GM19455 (cell line): ENCODE results near the gene IDE.
A peak's percentile ranks its signal among the peaks of the same experiment; 100 is the strongest.
"Not testable (repeated sequence)": the region's sequence is repeated elsewhere in the genome, so short reads cannot be mapped to it uniquely, and the experiment has no call there.

Source experiments
- ATAC-seq: cut with Tn5 transposase; IDR thresholded peaks from one replicate; pipeline ENCODE4 v1.9.1; 2021; ENCODE audit not compliant: unreplicated experiment

IDE gene

DNA sequence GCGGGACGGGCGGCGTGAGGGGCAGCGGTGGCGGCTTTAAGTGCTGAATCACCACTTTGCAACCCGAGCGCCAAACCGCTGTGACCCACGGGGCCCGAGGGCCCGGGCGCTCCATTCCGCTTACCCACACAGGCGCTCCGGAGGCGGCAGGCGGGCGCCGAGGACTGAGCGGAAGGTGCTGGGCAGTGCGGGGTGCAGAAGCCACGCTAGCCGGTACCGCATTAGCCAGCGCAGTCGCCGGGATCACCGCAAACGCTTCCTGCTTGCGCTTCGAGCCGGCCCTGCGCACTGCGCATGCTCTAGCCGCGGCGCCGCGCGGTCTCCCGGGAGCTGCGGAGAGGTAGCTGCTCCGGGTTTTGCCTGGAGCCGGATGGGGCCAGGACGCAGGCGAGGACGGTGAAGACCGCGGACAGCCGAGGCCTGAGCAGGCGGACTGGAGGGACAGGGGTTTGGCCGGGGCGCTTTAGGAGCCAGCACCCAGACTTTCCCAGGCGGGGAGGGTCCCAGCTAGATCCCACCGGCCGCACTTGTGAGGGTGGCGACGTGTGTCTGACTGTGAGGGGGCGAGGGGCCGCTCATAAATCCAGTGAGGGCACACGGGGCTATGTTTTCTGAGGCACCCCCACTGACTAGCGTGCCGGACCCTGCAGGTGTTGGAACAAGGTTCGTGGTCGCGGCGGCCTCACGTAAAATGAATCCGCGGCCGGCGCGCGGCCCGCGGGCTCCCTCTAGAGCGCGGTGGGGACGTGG lies at the start of gene IDE:
Gene IDE (minus strand): TSS at position 296 of the 750 bp plus-strand sequence. CDS start 74 bp downstream, at position 222.
- peak; percentile 66 for ATAC-seq

DNA sequence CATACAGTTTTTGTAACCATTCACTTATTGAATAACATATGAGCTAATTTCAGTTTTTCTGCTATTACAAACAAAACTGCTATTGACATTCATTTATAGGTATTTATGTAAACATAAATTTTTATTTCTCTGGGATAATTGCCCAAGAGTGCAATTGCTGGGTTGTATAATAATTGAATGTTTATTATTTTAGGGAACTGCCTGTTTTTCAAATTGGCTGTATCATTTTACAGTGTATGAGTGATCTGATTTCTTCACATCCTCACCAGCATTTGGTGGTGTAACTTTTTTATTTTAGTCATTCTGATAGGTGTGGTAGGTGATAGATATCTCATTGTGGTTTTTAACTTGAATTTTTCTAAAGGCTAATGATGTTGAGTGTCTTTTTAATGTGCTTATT lies 45.5 kb upstream of the IDE start:
- ATAC-seq: no peak

DNA sequence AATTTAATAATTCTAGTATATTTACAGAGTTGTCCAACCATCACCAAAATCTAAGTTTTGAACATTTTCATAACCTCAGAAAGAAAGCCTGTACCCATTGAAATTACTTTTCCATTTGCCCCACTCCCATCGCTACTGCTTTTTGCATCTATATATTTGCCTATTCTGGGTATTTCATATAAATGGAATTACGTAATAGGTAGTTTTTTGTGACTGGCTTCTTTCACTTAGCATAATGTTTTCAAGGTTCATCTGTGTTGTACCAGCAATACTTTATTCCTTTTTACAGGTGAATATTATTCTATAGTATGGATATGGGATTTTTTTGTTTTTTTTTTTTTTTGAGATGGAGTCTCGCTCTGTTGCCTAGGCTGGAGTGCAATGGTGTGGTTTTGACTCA lies 41.6 kb upstream of the IDE start:
- ATAC-seq: no peak

DNA sequence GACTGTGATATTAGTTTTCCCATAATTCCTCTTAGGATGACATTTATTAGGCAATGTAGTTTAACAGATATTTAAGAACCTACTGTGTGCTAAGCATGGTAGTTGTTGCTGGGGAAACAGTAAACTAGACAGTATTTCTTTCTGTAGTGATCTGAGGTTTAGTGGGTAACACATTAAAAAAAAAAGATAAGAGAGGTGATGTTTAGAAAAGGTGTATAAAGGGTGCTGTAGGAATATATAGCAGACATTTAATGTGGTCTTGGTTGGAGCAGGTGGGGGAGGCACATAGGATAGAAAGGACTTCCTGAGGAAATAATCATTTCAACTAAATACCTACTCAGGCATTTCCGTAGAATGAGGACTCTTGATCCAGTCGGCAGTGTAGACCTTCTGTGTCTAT lies 30.9 kb upstream of the IDE start:
- ATAC-seq: no peak

DNA sequence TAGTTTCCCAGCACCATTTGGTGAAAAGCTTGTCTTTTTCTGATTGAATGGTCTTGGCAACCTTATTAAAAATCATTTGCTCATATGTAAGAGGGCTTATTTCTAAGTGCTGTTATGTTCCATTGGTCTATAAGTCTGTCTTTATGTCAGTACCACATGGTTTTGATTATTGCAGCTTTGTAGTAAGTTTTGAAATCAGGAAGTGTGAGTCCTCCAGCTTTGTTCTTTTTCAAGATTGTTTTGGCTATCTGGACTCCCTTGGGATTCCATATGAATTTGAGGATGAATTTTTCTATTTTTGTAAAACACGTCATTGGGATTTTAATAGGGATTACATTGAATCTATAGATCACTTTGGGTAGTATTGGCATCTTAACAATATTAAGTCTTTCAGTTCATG lies 24.4 kb upstream of the IDE start:
- ATAC-seq: no peak

- no peak for ATAC-seq
These were observed 21.6 kb upstream of the IDE start for GRCh38 chr10:92595505-92595904.

- ATAC-seq: no peak
These were observed 20.0 kb upstream of the IDE start for GRCh38 chr10:92593619-92594588.

- peak; percentile 58 for ATAC-seq
These were observed 19.1 kb upstream of the IDE start, which contains the start of gene KIF11 for GRCh38 chr10:92592761-92593618. KIF11 (plus strand) TSS chr10:92593130; CDS start chr10:92593376, 246 bp downstream.

DNA sequence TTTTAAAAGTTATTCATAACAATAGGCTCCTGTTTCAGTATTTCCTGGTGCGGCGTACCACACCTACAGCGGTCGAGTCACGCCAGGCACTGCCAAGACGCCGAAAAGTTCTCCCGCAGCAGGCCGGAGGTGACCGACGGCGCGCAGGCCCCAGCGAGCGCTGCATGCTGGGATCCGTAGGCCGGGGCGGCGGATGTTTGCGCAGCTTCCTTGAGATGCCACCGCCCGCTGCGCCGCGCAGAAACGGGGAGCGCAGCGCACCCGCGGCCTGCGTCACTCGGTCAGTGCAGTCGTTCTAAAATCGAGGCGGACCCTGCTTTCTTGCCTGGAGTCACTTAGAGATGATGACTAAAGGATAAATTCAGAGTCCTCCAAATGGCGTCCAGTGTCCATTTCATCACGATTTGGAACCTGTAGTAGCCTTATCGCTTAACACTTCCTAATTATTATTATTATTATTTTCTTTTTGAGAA lies 17.7 kb upstream of the IDE start:
- peak; percentile 75 for ATAC-seq

DNA sequence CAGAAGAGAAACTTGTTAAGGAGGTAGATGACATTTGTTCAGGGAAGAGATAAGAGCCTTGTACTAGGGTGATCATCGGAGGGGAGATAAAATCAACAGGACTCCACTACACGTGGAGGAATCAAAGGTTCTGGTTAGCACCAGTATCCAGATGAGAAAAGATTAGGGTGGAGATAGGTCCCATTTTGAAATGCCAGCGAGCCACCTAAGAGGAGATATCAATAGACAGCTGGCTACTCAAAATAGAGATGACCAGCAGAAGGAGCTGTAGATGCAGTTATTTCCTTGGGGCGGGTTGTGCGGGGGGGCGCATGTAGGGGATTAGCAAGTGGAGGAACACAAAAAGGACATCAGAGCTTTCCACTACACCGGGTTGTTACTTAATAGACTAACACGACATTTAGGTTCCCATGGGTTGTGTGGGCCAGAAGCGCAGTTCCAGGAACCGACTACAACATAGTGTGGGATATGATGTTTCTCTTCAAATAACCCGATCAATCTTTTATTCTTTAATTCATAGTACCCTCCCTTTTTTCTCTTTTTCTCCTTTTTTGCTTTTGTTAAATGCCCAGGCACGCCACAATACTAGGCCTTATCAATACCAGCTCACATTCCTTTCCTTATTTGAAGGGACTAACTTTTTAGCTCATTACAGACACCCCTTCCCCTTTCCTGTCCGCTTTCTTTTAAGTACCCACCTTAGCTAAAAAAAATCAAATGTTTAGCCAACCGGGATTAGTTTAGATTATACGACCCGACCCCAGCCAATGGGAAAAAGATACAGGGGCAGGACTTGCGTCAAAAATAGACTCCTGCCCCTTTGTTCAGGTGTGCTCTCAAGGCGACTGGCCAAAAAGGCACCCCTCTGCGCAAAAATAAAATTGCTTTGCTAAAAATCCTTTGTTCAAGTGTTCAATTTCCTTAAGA lies 17.0 kb upstream of the IDE start:
- ATAC-seq: peak; percentile 10

GRCh38 chr10:92582347-92582746 lies 8.5 kb upstream of the IDE start:
- not testable (repeated sequence) for ATAC-seq

DNA sequence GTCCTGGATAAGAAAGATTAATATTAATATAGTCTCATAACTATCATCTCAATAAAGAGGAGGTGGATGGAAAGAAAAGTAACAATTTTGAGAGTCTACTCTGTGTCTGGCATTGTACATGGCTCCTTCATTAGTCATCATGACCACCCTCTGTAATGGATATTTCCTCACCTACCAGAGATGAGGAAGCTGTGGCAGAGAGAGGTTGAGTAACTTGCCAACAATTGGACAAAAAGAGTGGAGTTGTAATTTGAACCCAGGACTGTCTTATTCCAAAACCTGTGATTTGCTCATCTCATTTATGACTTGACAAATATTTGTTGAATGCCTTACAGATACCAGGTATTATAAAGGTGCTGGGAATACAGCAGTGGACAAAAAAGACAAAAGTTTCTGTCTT lies 2.1 kb upstream of the IDE start:
- no peak for ATAC-seq

DNA sequence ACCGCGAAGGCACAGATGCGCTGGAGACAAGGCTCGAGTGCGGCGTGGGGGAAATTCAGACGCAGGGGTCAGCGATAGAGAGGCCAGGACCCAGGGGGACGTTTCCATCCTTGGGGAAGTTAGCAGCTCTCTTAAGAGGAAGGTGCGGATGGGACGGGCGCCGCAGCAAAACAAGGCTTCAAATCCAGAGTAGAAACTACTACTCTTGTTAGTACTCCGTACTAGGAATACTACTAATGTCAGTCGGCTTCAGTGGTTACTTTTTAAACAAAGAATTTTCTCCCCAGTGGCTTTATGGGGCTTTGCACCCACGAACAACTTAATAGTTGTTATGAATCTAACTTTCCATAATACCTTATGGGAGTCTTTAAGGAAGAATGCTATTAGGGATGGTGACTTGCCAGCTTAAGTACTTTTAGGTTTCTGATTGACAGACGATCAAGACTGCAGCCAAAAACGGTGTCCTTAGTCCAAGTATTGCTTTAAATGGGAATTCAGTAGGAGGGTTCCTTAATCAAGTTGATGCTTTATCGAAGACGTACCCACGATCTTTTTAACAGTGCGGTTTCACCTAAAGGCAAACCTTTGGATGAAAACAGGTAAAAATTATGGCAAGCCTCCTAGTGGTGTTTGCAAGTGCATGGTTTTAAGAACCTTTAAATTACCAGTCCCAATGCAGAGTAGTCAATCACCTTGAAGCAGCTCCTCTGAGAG lies 812 bp upstream of the IDE start:
- peak; percentile 31 for ATAC-seq

DNA sequence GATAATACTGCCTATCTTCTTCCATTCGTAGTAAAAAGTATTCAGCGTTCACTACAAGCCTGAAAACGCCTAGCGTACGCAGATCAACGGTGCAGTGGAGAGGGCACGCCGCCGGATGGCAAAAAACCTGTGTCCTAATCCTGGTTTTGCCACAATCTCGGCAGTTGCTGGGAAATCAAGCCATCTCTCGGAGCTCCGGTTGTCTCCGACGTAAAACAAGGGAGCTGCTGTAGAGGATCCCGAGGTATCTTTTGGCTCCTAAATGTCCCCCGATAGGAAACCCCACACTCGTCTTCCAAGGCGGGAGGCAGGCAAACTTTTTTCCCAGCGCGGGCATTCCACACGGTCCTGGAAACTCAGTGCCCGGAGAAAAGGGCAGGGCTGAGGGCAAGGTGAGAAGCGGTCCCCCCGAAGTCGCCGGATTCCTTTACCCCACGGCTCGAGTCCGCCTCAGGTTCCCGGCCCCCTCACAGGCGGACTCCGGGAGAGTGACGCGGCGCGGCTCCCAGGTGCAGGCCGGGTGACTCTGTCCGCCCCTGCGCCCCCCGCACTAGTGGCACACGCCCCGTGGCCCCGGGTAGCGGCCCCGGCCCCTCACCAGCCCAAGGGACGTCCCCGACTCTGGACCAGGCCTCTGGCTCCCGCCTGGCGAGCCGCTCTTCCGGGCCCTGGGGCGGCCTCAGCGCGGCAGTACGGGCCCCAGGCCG lies 649 bp downstream of the IDE start:
- ATAC-seq: peak; percentile 25

DNA sequence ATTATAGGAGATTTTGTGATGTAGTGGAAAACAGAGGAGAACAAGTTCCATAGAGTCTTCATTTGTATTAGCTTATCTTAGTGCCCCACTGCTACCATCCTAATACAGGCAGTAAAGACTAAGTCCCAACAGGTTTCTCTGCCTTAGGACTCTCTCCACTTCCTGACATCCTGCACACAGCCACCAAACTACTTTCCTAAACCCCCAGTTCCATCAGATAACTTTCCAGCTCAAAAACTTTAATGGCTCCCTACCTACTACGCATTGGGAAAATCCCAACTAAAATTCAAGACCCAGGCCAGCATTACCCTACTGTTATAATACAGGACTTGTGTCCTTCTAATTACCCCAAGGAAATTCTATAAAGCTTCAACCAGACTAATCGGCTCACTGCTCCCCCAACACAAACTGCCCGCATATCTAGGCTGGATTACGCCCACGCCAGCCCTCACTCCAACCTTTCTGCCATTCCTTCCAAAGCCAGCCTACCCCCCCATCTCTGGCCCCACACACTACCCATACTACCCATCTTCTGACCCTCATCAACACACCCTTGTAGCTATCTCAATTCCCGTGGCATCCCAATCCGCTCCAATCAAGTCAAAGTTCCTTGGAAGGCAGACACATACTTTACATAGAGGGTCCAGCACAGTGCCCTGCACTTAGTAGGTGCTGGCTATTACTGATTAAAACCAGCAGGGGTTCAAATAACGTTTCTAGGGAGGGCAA lies 1.4 kb downstream of the IDE start:
- no peak for ATAC-seq

DNA sequence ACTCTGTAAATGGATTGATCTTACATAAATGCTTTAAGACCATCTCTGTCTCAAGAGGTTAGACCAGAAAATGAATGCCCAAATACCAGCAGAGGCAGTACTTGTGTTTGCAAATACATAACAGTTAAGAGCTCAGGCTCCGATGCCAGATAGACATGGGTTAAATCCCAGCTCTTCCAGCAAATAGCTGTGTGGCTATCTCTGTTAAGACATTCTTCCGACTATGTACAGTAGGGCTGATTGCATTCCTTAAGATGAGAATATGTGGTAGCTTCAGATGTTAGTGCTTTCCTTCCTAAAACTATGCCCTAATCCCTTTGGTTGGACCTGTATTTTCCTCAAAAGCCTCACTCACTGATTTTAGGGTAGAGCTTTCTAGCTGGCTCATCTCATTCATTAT lies 2.2 kb downstream of the IDE start:
- no peak for ATAC-seq

GRCh38 chr10:92569663-92570062 lies 4.2 kb downstream of the IDE start:
- not testable (repeated sequence) for ATAC-seq

GRCh38 chr10:92569071-92569470 lies 4.8 kb downstream of the IDE start:
- ATAC-seq: no peak
